ENCODE measurements around the gene DOK3. TPM values are rescaled to one million over a fixed set of nuclear protein-coding genes. Genes with fewer than 3 reads are reported as not detected.

The DOK3 gene
- total and polyA plus RNA-seq, 2 of the 13 experiments (the other 11 are each of a cell fraction or from before 2014, with no cell fraction given) = 1.4 to 1.5 TPM

- TF ChIP-seq GLMP (CRISPR knock-in tag; IDR thresholded peaks at IDR 0.05; ENCODE audit: borderline replicate concordance) = no peak
- TF ChIP-seq ZNF333 (CRISPR knock-in tag; IDR thresholded peaks at IDR 0.05; ENCODE audit: borderline replicate concordance) = no peak
- no peak for TF ChIP-seq HNF4G (IDR thresholded peaks at IDR 0.05; ENCODE audit: borderline replicate concordance, low read depth, low read length)
- no peak for TF ChIP-seq HNF4G (CRISPR knock-in tag; IDR thresholded peaks at IDR 0.05; ENCODE audit: borderline replicate concordance, low read depth)
- no peak for TF ChIP-seq TEAD3 (CRISPR knock-in tag; optimal IDR thresholded peaks at IDR 0.05; ENCODE audit: borderline replicate concordance)
- TF ChIP-seq RFXAP (CRISPR knock-in tag; IDR thresholded peaks at IDR 0.05; ENCODE audit: borderline replicate concordance) = no peak
- TF ChIP-seq ZNF709 (CRISPR knock-in tag; IDR thresholded peaks at IDR 0.05) = no peak
- no peak for TF ChIP-seq ZNF770 (CRISPR knock-in tag; IDR thresholded peaks at IDR 0.05)
- no peak for TF ChIP-seq ZSCAN5A (CRISPR knock-in tag; IDR thresholded peaks at IDR 0.05; ENCODE audit: borderline replicate concordance)
Measured at GRCh38 chr5:177552839-177553455, 43.3 kb upstream of the DOK3 start (continued).
